NCI-H748 treated with DMSO at 0.1 percent for 48 hours (cell line): Measurements from ENCODE around the gene SCP2.

ENCODE experiments used
- DNase-seq: peaks from one replicate; lab custom pipeline; 2025; lab: John Stamatoyannopoulos, UW

Gene SCP2

GRCh38 chr1:53082826-53083455 lies 155.9 kb downstream of the SCP2 start:
- DNase-seq: no peak

- DNase-seq: no peak
These were observed 156.8 kb downstream of the SCP2 start for GRCh38 chr1:53083636-53084588.

- no peak for DNase-seq
These were observed 157.5 kb downstream of the SCP2 start for GRCh38 chr1:53084589-53084971.

- no peak for DNase-seq
These were observed 158.3 kb downstream of the SCP2 start for GRCh38 chr1:53085405-53085804.

- no peak for DNase-seq
These were observed 159.5 kb downstream of the SCP2 start for GRCh38 chr1:53086491-53087070.

GRCh38 chr1:53087332-53088285 lies 160.5 kb downstream of the SCP2 start:
- no peak for DNase-seq

GRCh38 chr1:53088616-53089300 lies 161.7 kb downstream of the SCP2 start:
- DNase-seq: no peak

GRCh38 chr1:53089478-53090226 lies 162.6 kb downstream of the SCP2 start:
- DNase-seq: no peak

GRCh38 chr1:53090227-53091147 lies 163.4 kb downstream of the SCP2 start:
- no peak for DNase-seq

GRCh38 chr1:53091841-53092645 lies 165.0 kb downstream of the SCP2 start:
- DNase-seq: no peak

- DNase-seq: no peak
These were observed 165.8 kb downstream of the SCP2 start for GRCh38 chr1:53092659-53093450.

- DNase-seq: no peak
These were observed 166.3 kb downstream of the SCP2 start for GRCh38 chr1:53093451-53093754.

- DNase-seq: no peak
These were observed 166.9 kb downstream of the SCP2 start for GRCh38 chr1:53093778-53094532.

- no peak for DNase-seq
These were observed 167.4 kb downstream of the SCP2 start for GRCh38 chr1:53094533-53094919.
